Measurements from ENCODE around the gene GUSB.

- TF ChIP-seq YY1 (IDR thresholded peaks at IDR 0.05; ENCODE audit: low read depth, low read length) (no peak), CHD2 (IDR thresholded peaks at IDR 0.05; ENCODE audit: low read length) (no peak), TBP (IDR thresholded peaks at IDR 0.05; ENCODE audit: low read depth, low read length) (no peak), CREB1 (IDR thresholded peaks at IDR 0.05) (no peak), POLR2A (IDR thresholded peaks at IDR 0.05; ENCODE audit: control extremely low read depth in 1 of 2, low read depth in 2 of 2, low read length in 2 of 2) (no peak), CTCF (IDR thresholded peaks at IDR 0.05; ENCODE audit: control extremely low read depth in 1 of 3, insufficient read depth in 1 of 3, low read depth in 1 of 3, low read length in 3 of 3) (no peak), EGR1 (IDR thresholded peaks at IDR 0.05; ENCODE audit: borderline replicate concordance, low read depth, low read length) (no peak), POLR2AphosphoS5 (IDR thresholded peaks at IDR 0.05; ENCODE audit: low read depth, low read length) (no peak), SIRT6 (IDR thresholded peaks at IDR 0.05; ENCODE audit: low read length) (no peak), EZH2 (IDR thresholded peaks at IDR 0.05; ENCODE audit: low read depth, low read length, severe bottlenecking) (no peak), CHD7 (IDR thresholded peaks at IDR 0.05; ENCODE audit: insufficient replicate concordance, low read length) (no peak), TAF1 (IDR thresholded peaks at IDR 0.05; ENCODE audit: low read depth, low read length) (no peak)
Observed at GRCh38 chr7:66007232-66007631, 25.2 kb upstream of the GUSB start.

All from H1 (cell line).